Colonic mucosa (tissue), 4 donors: ENCODE data around the gene VEZT. TPM values are rescaled to one million over a fixed set of nuclear protein-coding genes. Genes with fewer than 3 reads are reported as not detected.
"Not testable (repeated sequence)": the region's sequence is repeated elsewhere in the genome, so short reads cannot be mapped to it uniquely, and the experiment has no call there.

ENCODE experiments used
- DNase-seq: peaks from one replicate; pipeline ENCODE4 v3.0.0-alpha.2; 2020
- H3K27ac ChIP-seq: fragments of 200-600 bp; one replicate; pipeline ENCODE4 v1.8.0; 2021
- H3K27me3 ChIP-seq: fragments of 200-600 bp; one replicate; pipeline ENCODE4 v1.8.0; 2021
- H3K36me3 ChIP-seq: fragments of 200-600 bp; one replicate; pipeline ENCODE4 v1.8.0; 2021
- H3K4me1 ChIP-seq: fragments of 200-600 bp; one replicate; pipeline ENCODE4 v1.8.0; 2021; ENCODE audit warnings: mild to moderate bottlenecking
- H3K4me3 ChIP-seq: fragments of 200-600 bp; one replicate; pipeline ENCODE4 v1.8.0; 2021
- H3K9ac ChIP-seq, 2 donors: one replicate each; pipeline ENCODE4 v1.7.0; 2013; ENCODE audit warnings: control low read depth in 2 of 2, low read depth in 2 of 2, low read length in 2 of 2
- H3K9me3 ChIP-seq: fragments of 200-600 bp; one replicate; pipeline ENCODE4 v1.8.0; 2021
- intact Hi-C: fragments of 100-400 bp; cut with DNase I; formaldehyde crosslinking; loops from one replicate; pipeline ENCODE4 v1.14.1; 2022
- total RNA-seq, 2 donors: library from RNA; stranded (reverse); fragmentation: NEBNext Ultra II Directional in 1 of 2; extraction: Animal tissue kit (Norgen Biotek cat#: 25700) in 1 of 2; gene quantifications; one replicate each; pipeline ENCODE4 v1.2.1, GENCODE V29; 2021
- TF ChIP-seq, protein P1 (sequence below): fragments of 200-600 bp; IDR thresholded peaks from one replicate; pipeline ENCODE4 v1.8.0; 2022; ENCODE audit warnings: antibody characterized with exemption, mild to moderate bottlenecking
- donor health status: healthy.
- donor health status: DM: no; HTN: no; CAD: no.
- donor health status: DM: no; HTN: no; CAD: no.

Gene VEZT
- total RNA-seq, 2 donors from 2014 or later, result 36.4 to 62.2 TPM

DNA sequence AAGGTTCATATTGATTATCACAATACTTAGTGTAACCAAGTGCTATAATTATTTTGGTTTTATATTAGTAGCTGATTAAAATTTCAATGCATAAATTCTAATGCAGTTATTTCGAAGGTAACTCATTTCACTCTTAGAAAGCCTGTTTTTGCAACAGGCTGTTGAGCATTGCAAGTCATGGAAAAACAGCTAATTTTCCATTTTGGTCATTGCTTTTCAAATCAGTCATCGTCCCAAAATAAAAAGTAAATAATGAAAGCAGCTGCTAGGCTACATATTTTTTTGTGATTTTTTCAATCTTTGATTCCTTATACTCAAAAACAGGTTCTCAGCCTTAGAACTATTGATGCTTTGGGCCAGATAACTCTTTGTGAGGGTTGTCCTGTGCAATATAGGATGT lies 22.9 kb downstream of the VEZT start:
- no peak overlapping the region for H3K9ac ChIP-seq
- no peak overlapping the region for H3K27ac ChIP-seq
- TF ChIP-seq, protein P1, sequence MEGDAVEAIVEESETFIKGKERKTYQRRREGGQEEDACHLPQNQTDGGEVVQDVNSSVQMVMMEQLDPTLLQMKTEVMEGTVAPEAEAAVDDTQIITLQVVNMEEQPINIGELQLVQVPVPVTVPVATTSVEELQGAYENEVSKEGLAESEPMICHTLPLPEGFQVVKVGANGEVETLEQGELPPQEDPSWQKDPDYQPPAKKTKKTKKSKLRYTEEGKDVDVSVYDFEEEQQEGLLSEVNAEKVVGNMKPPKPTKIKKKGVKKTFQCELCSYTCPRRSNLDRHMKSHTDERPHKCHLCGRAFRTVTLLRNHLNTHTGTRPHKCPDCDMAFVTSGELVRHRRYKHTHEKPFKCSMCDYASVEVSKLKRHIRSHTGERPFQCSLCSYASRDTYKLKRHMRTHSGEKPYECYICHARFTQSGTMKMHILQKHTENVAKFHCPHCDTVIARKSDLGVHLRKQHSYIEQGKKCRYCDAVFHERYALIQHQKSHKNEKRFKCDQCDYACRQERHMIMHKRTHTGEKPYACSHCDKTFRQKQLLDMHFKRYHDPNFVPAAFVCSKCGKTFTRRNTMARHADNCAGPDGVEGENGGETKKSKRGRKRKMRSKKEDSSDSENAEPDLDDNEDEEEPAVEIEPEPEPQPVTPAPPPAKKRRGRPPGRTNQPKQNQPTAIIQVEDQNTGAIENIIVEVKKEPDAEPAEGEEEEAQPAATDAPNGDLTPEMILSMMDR, result no peak
- no peaks in the 10 kb centered on the region for H3K27me3 ChIP-seq
- H3K4me1 ChIP-seq, result no peaks in the 10 kb centered on the region
- intact Hi-C loops, result no loop called here
- no peak overlapping the region for H3K4me3 ChIP-seq
- H3K36me3 ChIP-seq, result no peaks in the 10 kb centered on the region
- no peak for DNase-seq
- no peaks in the 10 kb centered on the region for H3K9me3 ChIP-seq

DNA sequence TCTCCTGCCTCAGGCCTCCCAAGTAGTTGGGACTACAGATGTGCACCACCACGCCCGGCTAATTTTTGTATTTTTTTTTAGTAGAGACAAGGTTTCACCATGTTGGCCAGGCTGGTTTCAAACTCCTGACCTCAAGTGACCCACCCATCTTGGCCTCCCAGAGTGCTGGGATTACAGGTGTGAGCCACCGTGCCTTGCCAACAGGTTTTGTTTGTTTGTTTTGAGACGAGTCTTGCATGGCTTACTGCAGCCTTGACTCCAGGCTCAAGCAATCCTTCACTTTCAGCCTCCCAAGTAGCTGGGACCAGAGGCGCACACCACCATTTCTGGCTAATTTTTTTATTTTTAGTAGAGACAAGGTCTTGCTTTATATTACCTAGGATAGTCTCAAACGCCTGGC lies 23.5 kb downstream of the VEZT start:
- H3K27me3 ChIP-seq, H3K4me1 ChIP-seq, DNase-seq, H3K36me3 ChIP-seq, H3K4me3 ChIP-seq, H3K27ac ChIP-seq, intact Hi-C loops, H3K9ac ChIP-seq, H3K9me3 ChIP-seq: not testable (repeated sequence)

DNA sequence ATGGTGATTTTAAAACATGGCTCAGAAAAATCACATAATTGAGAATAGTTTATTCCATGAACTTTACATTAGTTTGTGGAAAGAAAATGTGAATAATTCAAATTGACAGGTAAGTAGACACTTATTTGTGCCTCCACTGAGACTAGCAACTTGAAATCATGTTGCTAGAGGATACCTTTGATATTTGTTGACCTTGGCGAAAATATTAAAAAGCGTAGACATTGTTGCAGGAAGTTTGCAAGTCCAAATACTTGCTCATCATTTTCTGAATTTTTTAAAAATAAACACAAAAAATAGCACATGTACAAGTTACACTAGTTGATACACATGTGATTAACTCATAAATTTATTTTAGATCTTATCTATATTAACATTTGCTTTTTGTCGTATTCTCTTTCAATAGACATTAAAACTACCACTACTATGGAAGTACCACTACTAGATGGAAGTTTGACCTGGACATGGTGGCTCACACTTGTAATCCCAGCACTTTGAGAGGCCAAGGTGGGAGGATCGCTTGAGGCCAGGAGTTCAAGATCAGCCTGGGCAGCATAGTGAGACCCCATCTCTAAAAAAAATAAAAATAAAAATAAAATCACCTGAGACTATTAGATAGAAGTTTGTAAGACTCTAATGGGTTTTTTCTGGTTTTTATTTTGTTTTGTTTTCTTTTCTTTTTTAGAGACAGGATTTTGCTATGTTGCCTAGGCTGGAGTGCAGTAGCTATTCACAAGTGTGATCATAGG lies 24.3 kb downstream of the VEZT start:
- Histone ChIP-seq H3K9ac (no peak overlapping the region), H3K4me3 (no peak overlapping the region), H3K4me1 (no peaks in the 10 kb centered on the region), H3K9me3 (no peaks in the 10 kb centered on the region), H3K27ac (no peak overlapping the region), H3K27me3 (no peaks in the 10 kb centered on the region), H3K36me3 (no peaks in the 10 kb centered on the region)
- intact Hi-C loops, result no loop called here
- TF ChIP-seq, protein P1, result no peak
- no peak for DNase-seq

DNA sequence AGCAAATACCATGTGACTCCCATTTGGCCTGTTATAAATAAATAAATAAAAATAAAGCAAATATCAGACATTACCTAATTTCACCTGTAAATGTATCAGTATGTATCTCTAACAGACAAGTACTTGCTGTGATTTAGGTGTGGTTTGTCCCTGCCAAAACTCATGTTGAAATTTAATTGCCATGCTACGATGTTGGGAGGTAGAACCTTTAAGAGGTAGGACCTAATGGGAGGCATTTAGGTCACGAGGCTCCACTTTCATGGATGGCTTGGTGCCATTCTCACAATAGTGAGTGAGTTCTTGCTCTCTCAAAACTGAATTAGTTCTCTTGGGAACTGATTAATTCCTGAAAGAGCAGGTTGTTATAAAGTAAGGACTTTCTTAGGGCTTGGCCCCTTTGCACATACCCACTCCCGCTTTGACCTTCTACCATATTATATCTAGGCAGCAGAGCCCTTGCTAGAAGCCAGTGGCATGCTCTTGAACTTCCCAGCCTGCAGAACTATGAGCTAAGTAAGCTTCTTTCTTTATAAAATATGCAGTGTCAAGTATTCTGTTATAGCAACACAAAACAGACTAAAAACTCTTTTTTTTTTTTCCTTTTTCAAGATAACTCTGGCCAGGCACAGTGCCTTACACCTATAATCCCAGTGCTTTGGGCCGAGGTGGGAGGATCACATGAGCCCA lies 26.0 kb downstream of the VEZT start:
- TF ChIP-seq, protein P1, result no peak
- no peak overlapping the region for H3K9ac ChIP-seq
- no peaks in the 10 kb centered on the region for H3K27me3 ChIP-seq
- no peaks in the 10 kb centered on the region for H3K9me3 ChIP-seq
- H3K4me3 ChIP-seq, result no peak overlapping the region
- no peak overlapping the region for H3K27ac ChIP-seq
- H3K36me3 ChIP-seq, result no peaks in the 10 kb centered on the region
- DNase-seq, result no peak
- peaks cover 4% of the 10 kb centered on the region for H3K4me1 ChIP-seq
- intact Hi-C loops, result no loop called here

DNA sequence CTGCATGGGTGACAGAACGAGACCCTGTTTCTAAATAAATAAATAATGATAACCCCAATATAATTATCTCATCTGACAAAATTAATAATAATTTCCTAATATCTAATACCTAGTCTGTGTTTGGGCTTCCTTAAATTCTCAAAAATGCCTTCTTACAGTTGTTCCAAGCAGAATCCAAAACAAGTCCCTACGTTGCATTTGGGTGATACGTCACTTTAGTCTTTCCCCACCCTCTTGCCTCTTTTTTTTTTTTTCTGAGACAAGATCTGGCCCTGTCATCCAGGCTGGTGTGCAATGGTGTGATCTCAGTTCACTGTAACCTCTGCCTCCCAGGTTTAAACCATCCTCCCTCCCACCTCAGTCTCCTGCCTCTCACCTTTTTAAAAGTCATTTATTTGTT lies 26.7 kb downstream of the VEZT start:
- Histone ChIP-seq H3K9me3 (no peaks in the 10 kb centered on the region), H3K4me3 (no peak overlapping the region), H3K4me1 (peaks cover 4% of the 10 kb centered on the region), H3K27ac (no peak overlapping the region), H3K9ac (no peak overlapping the region), H3K36me3 (no peaks in the 10 kb centered on the region), H3K27me3 (no peaks in the 10 kb centered on the region)
- DNase-seq, result no peak
- TF ChIP-seq, protein P1, result no peak
- intact Hi-C loops, result no loop called here

DNA sequence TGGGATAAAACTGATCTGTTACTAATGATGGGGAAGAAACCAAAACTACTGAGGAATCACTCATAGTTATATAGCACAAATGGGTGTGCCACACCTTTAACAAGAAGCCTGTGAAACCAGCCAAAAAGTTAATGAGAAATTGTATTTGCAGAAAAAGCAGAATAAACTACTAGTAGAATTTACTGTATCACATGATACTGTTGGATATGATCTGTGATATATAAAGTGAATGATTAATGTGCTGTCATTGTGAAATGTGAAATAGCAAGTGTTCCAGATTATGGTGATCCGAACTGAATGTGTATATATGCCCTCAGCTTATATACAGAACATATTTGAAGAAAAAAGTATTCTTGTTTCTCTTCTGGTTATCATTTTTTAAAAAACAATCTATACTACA lies 30.5 kb downstream of the VEZT start:
- Histone ChIP-seq H3K36me3 (no peaks in the 10 kb centered on the region), H3K9me3 (no peaks in the 10 kb centered on the region), H3K4me1 (peaks cover 4% of the 10 kb centered on the region), H3K27ac (no peak overlapping the region), H3K27me3 (no peaks in the 10 kb centered on the region), H3K4me3 (no peak overlapping the region), H3K9ac (no peak overlapping the region)
- no peak for DNase-seq
- TF ChIP-seq, protein P1, result no peak
- intact Hi-C loops, result no loop called here
